Keratinocyte (primary cell): ENCODE measurements around the gene RPS25. TPM values are rescaled to one million over a fixed set of nuclear protein-coding genes. Genes with fewer than 3 reads are reported as not detected.

Experiments
- DNase-seq: peaks from one replicate; pipeline ENCODE4 v3.0.0-alpha.2; 2011; ENCODE audit warnings: low read depth, missing footprints, low spot score
- FAIRE-seq: peaks from 2 replicates; lab custom pipeline; 2011; peaks lifted over from hg19 to GRCh38; lab: Jason Lieb, UNC
- H2AFZ ChIP-seq: 2 replicates; pipeline ENCODE4 v1.6.0; 2012; ENCODE audit warnings: low read length, control low read depth, inconsistent platforms; ENCODE audit not compliant: control insufficient read depth
- H3K27ac ChIP-seq: 2 replicates; pipeline ENCODE4 v1.5.1; 2011; ENCODE audit warnings: low read length; ENCODE audit not compliant: control insufficient read depth, insufficient read depth
- H3K27me3 ChIP-seq: 3 replicates; pipeline ENCODE4 v1.6.0; 2011; ENCODE audit warnings: low read length; ENCODE audit not compliant: control insufficient read depth, insufficient read depth; ENCODE audit errors: extremely low read depth
- H3K36me3 ChIP-seq, 2 experiments: 2 replicates in 1 of 2; 3 replicates in 1 of 2; pipeline ENCODE4 v1.5.1; 2011; ENCODE audit warnings: low read length in 2 of 2, mild to moderate bottlenecking in 1 of 2; ENCODE audit not compliant: control insufficient read depth in 2 of 2, insufficient read depth in 2 of 2; ENCODE audit errors: extremely low read depth in 1 of 2
- H3K4me1 ChIP-seq: 3 replicates; pipeline ENCODE4 v1.5.1; 2011; ENCODE audit warnings: low read length; ENCODE audit not compliant: control insufficient read depth, insufficient read depth; ENCODE audit errors: extremely low read depth
- H3K4me2 ChIP-seq: 3 replicates; pipeline ENCODE4 v1.6.0; 2011; ENCODE audit warnings: low read depth, low read length; ENCODE audit not compliant: control insufficient read depth, insufficient read depth; ENCODE audit errors: extremely low read depth
- H3K4me3 ChIP-seq, 3 experiments: fragments of 200-600 bp in 1 of 3; sonication (generic) in 1 of 3; 2 replicates in 2 of 3; 3 replicates in 1 of 3; pipeline ENCODE4 v1.5.1; 2011 to 2016; ENCODE audit warnings: low read length in 3 of 3, mild to moderate bottlenecking in 3 of 3, control low read depth in 2 of 3, inconsistent platforms in 1 of 3, low read depth in 1 of 3, mixed read lengths in 1 of 3, mixed run types in 1 of 3, moderate library complexity in 1 of 3; ENCODE audit not compliant: control insufficient read depth in 2 of 3, insufficient read depth in 2 of 3; ENCODE audit errors: extremely low read depth in 1 of 3
- H3K79me2 ChIP-seq: 2 replicates; pipeline ENCODE4 v1.6.0; 2012; ENCODE audit warnings: low read length; ENCODE audit not compliant: control insufficient read depth, insufficient read depth
- H3K9ac ChIP-seq: 3 replicates; pipeline ENCODE4 v1.6.0; 2011; ENCODE audit warnings: low read length; ENCODE audit not compliant: control insufficient read depth, insufficient read depth; ENCODE audit errors: extremely low read depth
- H3K9me1 ChIP-seq: 3 replicates; pipeline ENCODE4 v1.6.0; 2011; ENCODE audit warnings: low read length; ENCODE audit not compliant: control insufficient read depth, insufficient read depth; ENCODE audit errors: extremely low read depth
- H3K9me3 ChIP-seq: 2 replicates; pipeline ENCODE4 v1.5.1; 2012; ENCODE audit warnings: low read depth, low read length; ENCODE audit not compliant: control insufficient read depth
- H4K20me1 ChIP-seq: 3 replicates; pipeline ENCODE4 v1.6.0; 2011; ENCODE audit warnings: low read length; ENCODE audit not compliant: control insufficient read depth, insufficient read depth; ENCODE audit errors: extremely low read depth
- CTCF ChIP-seq, 3 experiments: IDR thresholded peaks in 1 of 3; conservative IDR thresholded peaks in 1 of 3; optimal IDR thresholded peaks in 1 of 3; 2 replicates in 2 of 3; 3 replicates in 1 of 3; pipeline versions ENCODE3 to v1.5.1; 2011; ENCODE audit warnings: low read length in 3 of 3, mild to moderate bottlenecking in 3 of 3, moderate library complexity in 2 of 3, control low read depth in 1 of 3, inconsistent platforms in 1 of 3; ENCODE audit not compliant: insufficient read depth in 2 of 3; ENCODE audit errors: extremely low read depth in 1 of 3
- EZH2 ChIP-seq: IDR thresholded peaks from one replicate; pipeline ENCODE4 v1.6.1; 2012; ENCODE audit warnings: inconsistent platforms, mild to moderate bottlenecking, low read length, moderate library complexity
- dilution Hi-C: fragments of 300-500 bp; cut with MboI; formaldehyde crosslinking; loops from one replicate; pipeline ENCODE4 v1.7.0; 2020; ENCODE audit warnings: low sequenced_read_pairs; ENCODE audit not compliant: extremely low pct_ligation_motif_present
- polyA plus RNA-seq, 5 experiments: library from polyadenylated mRNA; depleted of rRNA in 3 of 5; stranded (reverse) in 3 of 5; stranded (forward) in 1 of 5; unstranded in 1 of 5; fragments of >200 nt; gene quantifications; 1 replicate in 1 of 5; 2 replicates in 3 of 5; 3 replicates in 1 of 5; pipeline versions ENCODE4 v1.2.1 to v1.2.3, GENCODE V29; 2011 to 2012; ENCODE audit warnings: missing spikeins in 2 of 5, low read depth in 1 of 5, low replicate concordance in 1 of 5

Gene RPS25
- polyA plus RNA-seq, 1 donor (not counting 4 experiments of a cell fraction or from before 2014, with no cell fraction given) = 978 TPM

- no peak for DNase-seq
- H3K4me2 ChIP-seq = no peak overlapping the region
- no peak for FAIRE-seq
- no peak overlapping the region for H2AFZ ChIP-seq
- H3K4me3 ChIP-seq = no peak overlapping the region
- peaks cover 27 to 40% of the 10 kb centered on the region in 2 experiments for H3K36me3 ChIP-seq
- H3K27ac ChIP-seq = no peak overlapping the region
- no peaks in the 10 kb centered on the region for H3K27me3 ChIP-seq
- no peaks in the 10 kb centered on the region for H3K9me3 ChIP-seq
- H3K79me2 ChIP-seq = peaks cover 20% of the 10 kb centered on the region
- TF ChIP-seq CTCF (optimal IDR thresholded peaks at IDR 0.05 in 1 of 3, IDR thresholded peaks at IDR 0.05 in 1 of 3, conservative IDR thresholded peaks at IDR 0.05 in 1 of 3; ENCODE audit: extremely low read depth in 1 of 3, insufficient read depth in 2 of 3, low read length in 3 of 3) (no peak), EZH2 (no peak)
- dilution Hi-C loops = no loop called here
- H4K20me1 ChIP-seq = no peaks in the 10 kb centered on the region
- H3K4me1 ChIP-seq = peaks cover 17% of the 10 kb centered on the region
- no peaks in the 10 kb centered on the region for H3K9me1 ChIP-seq
- no peak overlapping the region for H3K9ac ChIP-seq
Measured at GRCh38 chr11:119024430-119025098, 6.4 kb upstream of the RPS25 start.

GRCh38 chr11:119023741-119024140, 5.6 kb upstream of the RPS25 start:
- Histone ChIP-seq H3K9me3 (no peaks in the 10 kb centered on the region), H3K79me2 (peaks cover 21% of the 10 kb centered on the region), H3K27ac (no peak overlapping the region), H3K9ac (no peak overlapping the region), H3K4me2 (no peak overlapping the region), H4K20me1 (no peaks in the 10 kb centered on the region), H3K36me3 (peaks cover 27 to 37% of the 10 kb centered on the region in 2 experiments), H3K9me1 (no peaks in the 10 kb centered on the region), H3K27me3 (no peaks in the 10 kb centered on the region), H3K4me1 (peaks cover 8% of the 10 kb centered on the region), H2AFZ (no peak overlapping the region), H3K4me3 (no peak overlapping the region)
- dilution Hi-C loops = no loop called here
- FAIRE-seq (no peak), DNase-seq (no peak)
- TF ChIP-seq EZH2 (no peak), CTCF (optimal IDR thresholded peaks at IDR 0.05 in 1 of 3, IDR thresholded peaks at IDR 0.05 in 1 of 3, conservative IDR thresholded peaks at IDR 0.05 in 1 of 3; ENCODE audit: extremely low read depth in 1 of 3, insufficient read depth in 2 of 3, low read length in 3 of 3) (no peak)
